HL-60 (cell line): ENCODE data around the gene ARHGEF17.

Experiments used
- POLR2AphosphoS5 ChIP-seq: IDR thresholded peaks from 2 replicates; pipeline ENCODE4 v1.6.1; 2012; ENCODE audit warnings: low read depth
- TF ChIP-seq, protein P1 (sequence below): IDR thresholded peaks from one replicate; pipeline ENCODE4 v1.5.1; 2011; ENCODE audit warnings: low read length, control low read depth, inconsistent platforms; ENCODE audit not compliant: insufficient read depth

- TF ChIP-seq, protein P1, sequence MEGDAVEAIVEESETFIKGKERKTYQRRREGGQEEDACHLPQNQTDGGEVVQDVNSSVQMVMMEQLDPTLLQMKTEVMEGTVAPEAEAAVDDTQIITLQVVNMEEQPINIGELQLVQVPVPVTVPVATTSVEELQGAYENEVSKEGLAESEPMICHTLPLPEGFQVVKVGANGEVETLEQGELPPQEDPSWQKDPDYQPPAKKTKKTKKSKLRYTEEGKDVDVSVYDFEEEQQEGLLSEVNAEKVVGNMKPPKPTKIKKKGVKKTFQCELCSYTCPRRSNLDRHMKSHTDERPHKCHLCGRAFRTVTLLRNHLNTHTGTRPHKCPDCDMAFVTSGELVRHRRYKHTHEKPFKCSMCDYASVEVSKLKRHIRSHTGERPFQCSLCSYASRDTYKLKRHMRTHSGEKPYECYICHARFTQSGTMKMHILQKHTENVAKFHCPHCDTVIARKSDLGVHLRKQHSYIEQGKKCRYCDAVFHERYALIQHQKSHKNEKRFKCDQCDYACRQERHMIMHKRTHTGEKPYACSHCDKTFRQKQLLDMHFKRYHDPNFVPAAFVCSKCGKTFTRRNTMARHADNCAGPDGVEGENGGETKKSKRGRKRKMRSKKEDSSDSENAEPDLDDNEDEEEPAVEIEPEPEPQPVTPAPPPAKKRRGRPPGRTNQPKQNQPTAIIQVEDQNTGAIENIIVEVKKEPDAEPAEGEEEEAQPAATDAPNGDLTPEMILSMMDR, result no peak
- TF ChIP-seq POLR2AphosphoS5, result no peak
Observed at GRCh38 chr11:73393011-73393380, 84.9 kb downstream of the ARHGEF17 start.
